ENCODE measurements around the gene HSPA12B. TPM values are rescaled to one million over a fixed set of nuclear protein-coding genes. Genes with fewer than 3 reads are reported as not detected.

The HSPA12B gene
- total RNA-seq, 1 experiment from 2014 or later, result not detected

DNA sequence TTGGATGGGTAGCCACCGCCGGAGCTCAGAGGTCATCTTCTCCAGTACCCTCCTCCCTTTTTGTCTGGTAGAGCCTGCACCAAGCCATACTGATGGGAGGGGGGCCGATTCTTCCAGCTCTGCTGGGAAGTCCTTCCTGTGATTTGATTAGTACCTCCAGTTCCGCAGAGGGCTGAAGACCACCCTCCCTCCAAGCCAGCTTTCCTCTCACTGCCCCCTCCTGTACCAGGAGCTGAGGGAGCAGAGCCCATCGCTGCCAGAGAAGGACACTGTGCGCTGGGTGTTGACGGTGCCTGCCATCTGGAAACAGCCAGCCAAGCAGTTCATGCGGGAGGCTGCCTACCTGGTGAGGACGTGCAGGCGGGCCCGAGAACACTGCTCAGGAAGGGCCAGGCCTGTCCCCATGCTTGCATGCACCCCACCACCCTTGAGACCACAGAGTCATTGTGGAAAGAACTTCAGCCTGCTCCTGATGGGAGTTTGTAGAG is 13.2 kb downstream of the HSPA12B start:
- DNase-seq, result no peak
- H3K27ac ChIP-seq (ENCODE audit: low read length), result no peak overlapping the region
- H3K9me2 ChIP-seq (replicated peaks; ENCODE audit: insufficient read depth, low read length), result no peaks in the 10 kb centered on the region
- no peaks in the 10 kb centered on the region for H3K36me3 ChIP-seq (ENCODE audit: insufficient read depth, low read length)
- H3K4me1 ChIP-seq (ENCODE audit: low read length), result no peaks in the 10 kb centered on the region
- no peak overlapping the region for H3K9ac ChIP-seq (ENCODE audit: low read length)
- H3K27me3 ChIP-seq (ENCODE audit: low read length), result no peaks in the 10 kb centered on the region
- no peaks in the 10 kb centered on the region for H3K79me2 ChIP-seq (ENCODE audit: low read length)
- no peaks in the 10 kb centered on the region for H3K9me3 ChIP-seq (ENCODE audit: low read length)
- peaks cover 4% of the 10 kb centered on the region; the same call in 1 of the 2 replicates for H4K20me1 ChIP-seq (ENCODE audit: insufficient read depth, low read depth, low read length)
- no peak overlapping the region for H2AFZ ChIP-seq (ENCODE audit: low read length)
- no peak overlapping the region for H3K4me2 ChIP-seq (ENCODE audit: low read depth, low read length, poor library complexity, severe bottlenecking)
- H3K4me3 ChIP-seq (ENCODE audit: low read length), result no peak overlapping the region

DNA sequence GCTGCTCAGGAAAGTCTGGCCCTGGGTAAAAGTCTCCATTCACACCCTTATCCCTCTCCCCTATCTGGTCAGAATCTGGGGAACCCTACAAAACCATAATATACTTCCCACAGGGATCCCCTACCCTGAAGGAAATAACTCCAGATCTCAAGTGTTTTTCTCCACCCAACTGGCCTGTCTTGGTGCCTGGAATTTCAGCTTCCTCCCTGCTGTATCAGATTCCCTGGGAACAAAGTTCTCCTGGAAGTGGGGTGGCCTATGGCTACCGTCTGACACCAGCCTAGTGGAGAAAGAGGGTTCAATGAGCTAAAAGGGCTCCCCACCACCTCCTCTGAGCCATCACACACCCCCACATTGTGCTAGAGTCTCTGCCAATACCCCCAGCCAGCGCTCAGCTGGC is 15.0 kb downstream of the HSPA12B start:
- no peak for DNase-seq
- no peaks in the 10 kb centered on the region for H3K4me1 ChIP-seq (ENCODE audit: low read length)
- H3K4me3 ChIP-seq (ENCODE audit: low read length), result no peak overlapping the region
- no peak overlapping the region for H2AFZ ChIP-seq (ENCODE audit: low read length)
- H3K79me2 ChIP-seq (ENCODE audit: low read length), result no peaks in the 10 kb centered on the region
- no peak overlapping the region for H3K9ac ChIP-seq (ENCODE audit: low read length)
- H3K9me2 ChIP-seq (replicated peaks; ENCODE audit: insufficient read depth, low read length), result no peaks in the 10 kb centered on the region
- no peaks in the 10 kb centered on the region for H3K36me3 ChIP-seq (ENCODE audit: insufficient read depth, low read length)
- no peaks in the 10 kb centered on the region for H3K27me3 ChIP-seq (ENCODE audit: low read length)
- H3K27ac ChIP-seq (ENCODE audit: low read length), result no peak overlapping the region
- H4K20me1 ChIP-seq (ENCODE audit: insufficient read depth, low read depth, low read length), result peaks cover 8% of the 10 kb centered on the region; the same call in 1 of the 2 replicates
- H3K4me2 ChIP-seq (ENCODE audit: low read depth, low read length, poor library complexity, severe bottlenecking), result no peak overlapping the region
- H3K9me3 ChIP-seq (ENCODE audit: low read length), result no peaks in the 10 kb centered on the region

DNA sequence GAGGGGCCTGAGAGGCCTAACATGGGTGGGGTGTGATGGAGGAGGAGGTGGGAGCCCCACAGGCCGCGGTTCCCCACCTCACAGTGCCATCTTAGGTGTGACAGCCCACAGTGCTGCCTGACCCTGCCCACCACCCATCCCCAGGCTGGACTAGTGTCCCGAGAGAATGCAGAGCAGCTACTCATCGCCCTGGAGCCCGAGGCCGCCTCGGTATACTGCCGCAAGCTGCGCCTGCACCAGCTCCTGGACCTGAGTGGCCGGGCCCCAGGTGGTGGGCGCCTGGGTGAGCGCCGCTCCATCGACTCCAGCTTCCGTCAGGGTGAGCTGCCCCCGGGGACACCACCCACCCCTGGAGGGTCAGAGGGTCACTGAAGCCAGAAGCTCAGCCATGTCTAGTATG is 15.6 kb downstream of the HSPA12B start:
- H3K4me1 ChIP-seq (ENCODE audit: low read length), result no peaks in the 10 kb centered on the region
- no peak overlapping the region for H3K27ac ChIP-seq (ENCODE audit: low read length)
- H2AFZ ChIP-seq (ENCODE audit: low read length), result no peak overlapping the region
- H3K36me3 ChIP-seq (ENCODE audit: insufficient read depth, low read length), result peaks cover 4% of the 10 kb centered on the region; the same call in 1 of the 2 replicates
- peaks cover 9% of the 10 kb centered on the region; the same call in 1 of the 2 replicates for H4K20me1 ChIP-seq (ENCODE audit: insufficient read depth, low read depth, low read length)
- no peak overlapping the region for H3K4me2 ChIP-seq (ENCODE audit: low read depth, low read length, poor library complexity, severe bottlenecking)
- H3K9ac ChIP-seq (ENCODE audit: low read length), result no peak overlapping the region
- no peak overlapping the region for H3K4me3 ChIP-seq (ENCODE audit: low read length)
- no peaks in the 10 kb centered on the region for H3K9me3 ChIP-seq (ENCODE audit: low read length)
- no peaks in the 10 kb centered on the region for H3K79me2 ChIP-seq (ENCODE audit: low read length)
- DNase-seq, result no peak
- no peaks in the 10 kb centered on the region for H3K9me2 ChIP-seq (replicated peaks; ENCODE audit: insufficient read depth, low read length)
- H3K27me3 ChIP-seq (ENCODE audit: low read length), result no peaks in the 10 kb centered on the region

DNA sequence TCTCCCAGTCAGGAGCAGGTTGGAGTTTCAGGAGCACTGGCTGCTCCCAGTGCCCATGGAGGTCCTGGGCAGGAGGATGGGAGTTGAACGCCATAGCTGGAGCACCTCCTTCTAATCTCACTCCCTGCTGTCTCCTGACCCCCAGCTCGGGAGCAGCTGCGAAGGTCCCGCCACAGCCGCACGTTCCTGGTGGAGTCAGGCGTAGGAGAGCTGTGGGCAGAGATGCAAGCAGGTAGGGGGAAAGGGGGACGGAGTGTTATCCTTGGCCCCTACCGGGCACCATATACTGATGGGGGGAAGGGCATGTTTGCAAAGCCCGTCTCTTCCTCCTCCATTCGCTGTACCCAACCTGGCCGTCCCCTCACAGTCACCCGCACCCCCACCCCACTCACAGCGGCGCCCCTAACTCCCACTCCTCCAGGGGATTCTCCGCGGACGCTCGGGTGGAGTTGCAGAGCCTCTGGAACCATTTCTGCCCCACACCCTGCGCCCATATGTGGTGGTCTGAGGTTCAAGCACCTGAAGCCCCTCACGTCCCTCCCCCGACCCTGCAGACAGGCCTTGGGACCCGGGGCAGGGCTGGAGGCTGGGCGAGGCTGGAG is 16.7 kb downstream of the HSPA12B start:
- H2AFZ ChIP-seq (ENCODE audit: low read length), result no peak overlapping the region
- H3K4me3 ChIP-seq (ENCODE audit: low read length), result no peak overlapping the region
- no peaks in the 10 kb centered on the region for H3K79me2 ChIP-seq (ENCODE audit: low read length)
- H3K27ac ChIP-seq (ENCODE audit: low read length), result no peak overlapping the region
- no peaks in the 10 kb centered on the region for H3K9me3 ChIP-seq (ENCODE audit: low read length)
- H4K20me1 ChIP-seq (ENCODE audit: insufficient read depth, low read depth, low read length), result peaks cover 9% of the 10 kb centered on the region; the same call in 1 of the 2 replicates
- H3K27me3 ChIP-seq (ENCODE audit: low read length), result no peaks in the 10 kb centered on the region
- no peak overlapping the region for H3K9ac ChIP-seq (ENCODE audit: low read length)
- no peak for DNase-seq
- no peaks in the 10 kb centered on the region for H3K9me2 ChIP-seq (replicated peaks; ENCODE audit: insufficient read depth, low read length)
- H3K4me1 ChIP-seq (ENCODE audit: low read length), result no peaks in the 10 kb centered on the region
- no peak overlapping the region for H3K4me2 ChIP-seq (ENCODE audit: low read depth, low read length, poor library complexity, severe bottlenecking)
- peaks cover 4% of the 10 kb centered on the region; the same call in 1 of the 2 replicates for H3K36me3 ChIP-seq (ENCODE audit: insufficient read depth, low read length)

DNA sequence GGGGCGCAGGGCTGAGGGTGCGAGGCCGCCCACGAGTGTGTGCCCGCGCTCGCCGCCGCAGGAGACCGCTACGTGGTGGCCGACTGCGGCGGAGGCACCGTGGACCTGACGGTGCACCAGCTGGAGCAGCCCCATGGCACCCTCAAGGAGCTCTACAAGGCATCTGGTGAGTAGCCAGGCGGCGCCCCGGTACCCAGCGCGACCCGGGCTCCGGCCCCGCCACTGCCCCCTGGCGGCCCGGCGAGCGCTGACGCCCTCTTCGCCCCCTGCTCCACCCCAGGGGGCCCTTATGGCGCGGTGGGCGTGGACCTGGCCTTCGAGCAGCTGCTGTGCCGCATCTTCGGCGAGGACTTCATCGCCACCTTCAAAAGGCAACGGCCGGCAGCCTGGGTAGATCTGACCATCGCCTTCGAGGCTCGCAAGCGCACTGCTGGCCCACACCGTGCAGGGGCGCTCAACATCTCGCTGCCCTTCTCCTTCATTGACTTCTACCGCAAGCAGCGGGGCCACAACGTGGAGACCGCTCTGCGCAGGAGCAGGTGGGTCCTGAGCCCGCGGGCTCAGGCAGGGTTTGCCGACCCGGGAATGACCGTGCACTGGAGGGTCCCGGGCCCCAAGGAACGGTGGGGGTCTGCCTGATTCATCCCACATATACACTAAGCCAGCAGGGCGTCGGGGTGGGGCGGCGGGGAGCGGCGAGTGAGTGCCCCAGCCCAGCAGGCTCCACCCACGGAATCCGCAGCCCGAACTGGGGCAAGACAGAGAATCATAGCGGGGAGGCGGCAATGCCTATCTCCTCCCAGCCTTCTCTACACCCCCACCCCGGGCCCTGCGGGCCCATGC is 17.4 kb downstream of the HSPA12B start:
- Histone ChIP-seq H3K4me2 (ENCODE audit: low read depth, low read length, poor library complexity, severe bottlenecking) (no peak overlapping the region), H2AFZ (ENCODE audit: low read length) (no peak overlapping the region), H3K27me3 (ENCODE audit: low read length) (no peaks in the 10 kb centered on the region), H3K9me3 (ENCODE audit: low read length) (no peaks in the 10 kb centered on the region), H3K9me2 (replicated peaks; ENCODE audit: insufficient read depth, low read length) (no peaks in the 10 kb centered on the region), H3K27ac (ENCODE audit: low read length) (no peak overlapping the region), H4K20me1 (ENCODE audit: insufficient read depth, low read depth, low read length) (peaks cover 9% of the 10 kb centered on the region; the same call in 1 of the 2 replicates), H3K36me3 (ENCODE audit: insufficient read depth, low read length) (peaks cover 4% of the 10 kb centered on the region; the same call in 1 of the 2 replicates), H3K4me1 (ENCODE audit: low read length) (no peaks in the 10 kb centered on the region), H3K9ac (ENCODE audit: low read length) (no peak overlapping the region), H3K4me3 (ENCODE audit: low read length) (no peak overlapping the region), H3K79me2 (ENCODE audit: low read length) (no peaks in the 10 kb centered on the region)
- peak; percentile 64 for DNase-seq

DNA sequence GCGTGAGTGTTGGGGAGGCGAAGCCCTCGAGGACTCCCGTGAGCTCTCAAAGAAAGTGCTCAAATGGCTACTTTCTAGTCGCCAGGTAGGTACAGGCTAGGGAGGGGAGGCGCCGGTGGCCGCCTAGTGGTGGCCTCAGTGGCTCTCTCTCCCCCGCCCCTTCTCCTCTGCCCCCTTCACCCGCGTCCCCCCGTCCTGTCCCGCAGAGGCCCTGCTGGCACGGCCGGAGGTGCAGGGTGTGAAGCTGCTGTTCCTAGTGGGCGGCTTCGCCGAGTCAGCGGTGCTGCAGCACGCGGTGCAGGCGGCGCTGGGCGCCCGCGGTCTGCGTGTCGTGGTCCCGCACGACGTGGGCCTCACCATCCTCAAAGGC is 18.8 kb downstream of the HSPA12B start:
- H2AFZ ChIP-seq (ENCODE audit: low read length), result no peak overlapping the region
- H3K4me2 ChIP-seq (ENCODE audit: low read depth, low read length, poor library complexity, severe bottlenecking), result no peak overlapping the region
- no peaks in the 10 kb centered on the region for H3K4me1 ChIP-seq (ENCODE audit: low read length)
- no peak for DNase-seq
- peaks cover 4% of the 10 kb centered on the region for H3K36me3 ChIP-seq (ENCODE audit: insufficient read depth, low read length)
- H3K79me2 ChIP-seq (ENCODE audit: low read length), result no peaks in the 10 kb centered on the region
- H3K9me2 ChIP-seq (replicated peaks; ENCODE audit: insufficient read depth, low read length), result no peaks in the 10 kb centered on the region
- H3K4me3 ChIP-seq (ENCODE audit: low read length), result no peak overlapping the region
- peaks cover 9% of the 10 kb centered on the region; the same call in 1 of the 2 replicates for H4K20me1 ChIP-seq (ENCODE audit: insufficient read depth, low read depth, low read length)
- no peak overlapping the region for H3K27ac ChIP-seq (ENCODE audit: low read length)
- no peaks in the 10 kb centered on the region for H3K9me3 ChIP-seq (ENCODE audit: low read length)
- H3K9ac ChIP-seq (ENCODE audit: low read length), result no peak overlapping the region
- H3K27me3 ChIP-seq (ENCODE audit: low read length), result no peaks in the 10 kb centered on the region

DNA sequence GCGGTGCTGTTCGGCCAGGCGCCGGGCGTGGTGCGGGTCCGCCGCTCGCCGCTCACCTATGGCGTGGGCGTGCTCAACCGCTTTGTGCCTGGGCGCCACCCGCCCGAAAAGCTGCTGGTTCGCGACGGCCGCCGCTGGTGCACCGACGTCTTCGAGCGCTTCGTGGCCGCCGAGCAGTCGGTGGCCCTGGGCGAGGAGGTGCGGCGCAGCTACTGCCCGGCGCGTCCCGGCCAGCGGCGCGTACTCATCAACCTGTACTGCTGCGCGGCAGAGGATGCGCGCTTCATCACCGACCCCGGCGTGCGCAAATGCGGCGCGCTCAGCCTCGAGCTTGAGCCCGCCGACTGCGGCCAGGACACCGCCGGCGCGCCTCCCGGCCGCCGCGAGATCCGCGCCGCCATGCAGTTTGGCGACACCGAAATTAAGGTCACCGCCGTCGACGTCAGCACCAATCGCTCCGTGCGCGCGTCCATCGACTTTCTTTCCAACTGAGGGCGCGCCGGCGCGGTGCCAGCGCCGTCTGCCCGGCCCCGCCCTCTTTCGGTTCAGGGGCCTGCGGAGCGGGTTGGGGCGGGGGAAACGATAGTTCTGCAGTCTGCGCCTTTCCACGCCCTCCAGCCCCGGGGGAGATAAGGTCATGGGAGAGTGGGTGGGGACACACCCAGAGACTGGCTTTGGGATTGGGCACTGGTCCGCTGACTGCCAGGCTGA is 19.3 kb downstream of the HSPA12B start:
- H2AFZ ChIP-seq (ENCODE audit: low read length), result no peak overlapping the region
- peaks cover 9% of the 10 kb centered on the region; the same call in 1 of the 2 replicates for H4K20me1 ChIP-seq (ENCODE audit: insufficient read depth, low read depth, low read length)
- H3K4me2 ChIP-seq (ENCODE audit: low read depth, low read length, poor library complexity, severe bottlenecking), result no peak overlapping the region
- peaks cover 4% of the 10 kb centered on the region for H3K36me3 ChIP-seq (ENCODE audit: insufficient read depth, low read length)
- DNase-seq, result no peak
- H3K9me2 ChIP-seq (replicated peaks; ENCODE audit: insufficient read depth, low read length), result no peaks in the 10 kb centered on the region
- H3K79me2 ChIP-seq (ENCODE audit: low read length), result no peaks in the 10 kb centered on the region
- no peak overlapping the region for H3K9ac ChIP-seq (ENCODE audit: low read length)
- no peaks in the 10 kb centered on the region for H3K9me3 ChIP-seq (ENCODE audit: low read length)
- no peaks in the 10 kb centered on the region for H3K4me1 ChIP-seq (ENCODE audit: low read length)
- no peak overlapping the region for H3K4me3 ChIP-seq (ENCODE audit: low read length)
- H3K27ac ChIP-seq (ENCODE audit: low read length), result no peak overlapping the region
- no peaks in the 10 kb centered on the region for H3K27me3 ChIP-seq (ENCODE audit: low read length)

DNA sequence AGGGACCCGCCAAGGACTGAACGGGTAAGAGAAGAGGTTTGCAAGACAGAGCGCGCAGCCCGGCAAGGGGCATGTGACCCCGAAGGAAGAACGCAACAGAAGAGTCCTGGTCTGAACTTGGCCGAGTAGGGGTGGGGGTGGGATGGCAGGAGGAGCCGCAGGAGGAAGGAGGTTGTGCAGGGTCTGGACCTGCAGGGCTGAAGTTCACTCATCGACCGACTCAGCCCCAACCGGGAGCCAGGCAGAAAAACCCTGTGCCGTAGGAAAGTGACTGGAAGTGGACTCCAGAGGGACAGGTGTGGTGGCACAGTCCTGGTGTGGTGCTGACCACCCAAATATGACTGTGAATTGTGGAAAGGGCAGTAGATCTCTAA is 19.9 kb downstream of the HSPA12B start:
- Histone ChIP-seq H3K9ac (ENCODE audit: low read length) (no peak overlapping the region), H3K4me3 (ENCODE audit: low read length) (no peak overlapping the region), H3K4me2 (ENCODE audit: low read depth, low read length, poor library complexity, severe bottlenecking) (no peak overlapping the region)

More for the DNA sequence above, 19.9 kb downstream of the HSPA12B start:
- H3K36me3 ChIP-seq (ENCODE audit: insufficient read depth, low read length), result peaks cover 4% of the 10 kb centered on the region
- H3K9me2 ChIP-seq (replicated peaks; ENCODE audit: insufficient read depth, low read length), result no peaks in the 10 kb centered on the region
- no peaks in the 10 kb centered on the region for H3K79me2 ChIP-seq (ENCODE audit: low read length)
- 0 out of 2 replicates have a peak, but pooled peaks cover 9% of the 10 kb centered on the region for H4K20me1 ChIP-seq (ENCODE audit: insufficient read depth, low read depth, low read length)
- DNase-seq, result no peak
- no peak overlapping the region for H2AFZ ChIP-seq (ENCODE audit: low read length)
- H3K27me3 ChIP-seq (ENCODE audit: low read length), result no peaks in the 10 kb centered on the region
- no peaks in the 10 kb centered on the region for H3K4me1 ChIP-seq (ENCODE audit: low read length)
- no peak overlapping the region for H3K27ac ChIP-seq (ENCODE audit: low read length)
- no peaks in the 10 kb centered on the region for H3K9me3 ChIP-seq (ENCODE audit: low read length)
